ENCODE data around the gene PIWIL4. TPM values are rescaled to one million over a fixed set of nuclear protein-coding genes. Genes with fewer than 3 reads are reported as not detected.

Gene PIWIL4
- total and polyA plus RNA-seq, 4 experiments from 2014 or later, result 0.27 to 1.6 (median 1.3) TPM

DNA sequence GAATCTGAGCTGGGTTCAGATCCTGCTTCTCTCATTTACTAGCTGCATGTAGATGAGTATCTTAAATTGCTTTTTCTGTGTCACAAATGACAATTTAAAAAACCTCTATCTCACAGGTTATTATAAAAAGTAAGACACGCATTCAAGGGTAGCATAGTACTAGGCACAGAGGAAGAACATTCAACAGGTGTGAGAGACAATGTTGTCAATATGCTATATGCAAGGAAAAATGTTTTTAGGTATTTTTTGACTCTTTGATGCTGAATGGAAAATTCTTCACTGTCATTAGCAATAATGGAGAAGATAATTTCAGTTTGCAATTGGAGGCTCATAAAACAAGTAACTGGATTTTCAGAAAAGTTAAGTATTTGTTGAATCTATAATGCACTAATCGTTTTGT, 81.6 kb downstream of the PIWIL4 start:
- no peak overlapping the region for H3K4me3 Mint-ChIP-seq
- POLR2A ChIA-PET (ENCODE audit: partially characterized antibody), result no interaction called here
- intact Hi-C loops (cut with micrococcal nuclease), result no loop called here

GRCh38 chr11:94649254-94649653, 82.1 kb downstream of the PIWIL4 start:
- Mint-ChIP-seq H3K27ac (no peak overlapping the region), H3K36me3 (no peaks in the 10 kb centered on the region), H3K9me3 (no peaks in the 10 kb centered on the region), H3K27me3 (peaks cover 4 to 10% of the 10 kb centered on the region in 2 donors), H3K4me3 (no peak overlapping the region), H3K4me1 (no peaks in the 10 kb centered on the region)
- CTCF ChIA-PET (ENCODE audit: partially characterized antibody), result no interaction called here
- intact Hi-C loops (cut with micrococcal nuclease), result no loop called here
- no peak overlapping the region for H3K4me3 ChIP-seq (ENCODE audit: low read length in 2 of 2)
- no peak for DNase-seq
- H3K27me3 ChIP-seq (ENCODE audit: insufficient read depth, low read length), result no peaks in the 10 kb centered on the region
- no peak overlapping the region for H3K27ac ChIP-seq (ENCODE audit: low read depth, low read length)
- H3K9me3 ChIP-seq (ENCODE audit: control insufficient read depth in 1 of 2, low read length in 2 of 2), result no peaks in the 10 kb centered on the region
- POLR2A ChIA-PET (ENCODE audit: partially characterized antibody), result no interaction called here
- H3K4me1 ChIP-seq (ENCODE audit: insufficient read depth, low read length), result no peaks in the 10 kb centered on the region
- H3K36me3 ChIP-seq (ENCODE audit: insufficient read depth, low read length), result no peaks in the 10 kb centered on the region

More for the DNA sequence above, 81.6 kb downstream of the PIWIL4 start:
- H3K4me1 ChIP-seq (ENCODE audit: insufficient read depth, low read length), result no peaks in the 10 kb centered on the region
- no peak overlapping the region for H3K4me3 ChIP-seq (ENCODE audit: low read length in 2 of 2)
- peaks cover 4 to 10% of the 10 kb centered on the region in 2 donors for H3K27me3 Mint-ChIP-seq
- DNase-seq, result no peak
- H3K9me3 Mint-ChIP-seq, result no peaks in the 10 kb centered on the region
- H3K27me3 ChIP-seq (ENCODE audit: insufficient read depth, low read length), result no peaks in the 10 kb centered on the region
- CTCF ChIA-PET (ENCODE audit: partially characterized antibody), result no interaction called here
- no peaks in the 10 kb centered on the region for H3K4me1 Mint-ChIP-seq
- H3K36me3 ChIP-seq (ENCODE audit: insufficient read depth, low read length), result no peaks in the 10 kb centered on the region
- no peak overlapping the region for H3K27ac ChIP-seq (ENCODE audit: low read depth, low read length)
- H3K27ac Mint-ChIP-seq, result no peak overlapping the region
- H3K9me3 ChIP-seq (ENCODE audit: control insufficient read depth in 1 of 2, low read length in 2 of 2), result no peaks in the 10 kb centered on the region
- H3K36me3 Mint-ChIP-seq, result no peaks in the 10 kb centered on the region

- intact Hi-C loops (cut with micrococcal nuclease), result no loop called here
- no peak for DNase-seq
- H3K27ac Mint-ChIP-seq, result no peak overlapping the region
- H3K27me3 Mint-ChIP-seq, result peaks cover 4 to 10% of the 10 kb centered on the region in 2 donors
- Histone ChIP-seq H3K36me3 (ENCODE audit: insufficient read depth, low read length) (no peaks in the 10 kb centered on the region), H3K27ac (ENCODE audit: low read depth, low read length) (no peak overlapping the region), H3K4me1 (ENCODE audit: insufficient read depth, low read length) (no peaks in the 10 kb centered on the region), H3K4me3 (ENCODE audit: low read length in 2 of 2) (no peak overlapping the region), H3K27me3 (ENCODE audit: insufficient read depth, low read length) (no peaks in the 10 kb centered on the region), H3K9me3 (ENCODE audit: control insufficient read depth in 1 of 2, low read length in 2 of 2) (no peaks in the 10 kb centered on the region)
- no peaks in the 10 kb centered on the region for H3K4me1 Mint-ChIP-seq
- no peaks in the 10 kb centered on the region for H3K36me3 Mint-ChIP-seq
- ChIA-PET POLR2A (ENCODE audit: partially characterized antibody) (no interaction called here), CTCF (ENCODE audit: partially characterized antibody) (no interaction called here)
- no peaks in the 10 kb centered on the region for H3K9me3 Mint-ChIP-seq
- no peak overlapping the region for H3K4me3 Mint-ChIP-seq
Observed at GRCh38 chr11:94649964-94650623, 82.9 kb downstream of the PIWIL4 start.

DNA sequence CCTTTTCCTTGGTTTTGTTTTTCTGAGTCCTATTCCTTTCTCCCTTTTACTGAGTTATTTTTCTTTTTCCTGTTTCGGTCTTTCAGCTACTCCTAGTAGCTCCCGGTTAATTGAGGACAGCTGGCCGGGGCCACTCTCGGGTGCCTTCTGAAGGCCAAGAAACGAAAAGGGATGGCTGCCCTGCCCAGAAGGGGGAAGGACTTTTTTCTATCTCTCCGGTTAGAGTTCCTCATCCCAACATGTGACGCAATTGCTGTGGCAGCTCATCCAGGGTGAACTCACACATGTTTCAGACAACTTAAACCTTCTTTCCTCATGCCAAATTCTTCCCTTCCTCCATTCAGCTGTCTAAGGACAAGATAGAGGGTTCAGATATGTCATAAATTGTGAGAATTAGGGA, 83.6 kb downstream of the PIWIL4 start:
- no peak overlapping the region for H3K4me3 ChIP-seq (ENCODE audit: low read length in 2 of 2)
- POLR2A ChIA-PET (ENCODE audit: partially characterized antibody), result no interaction called here
- Mint-ChIP-seq H3K27me3 (peaks cover 4 to 7% of the 10 kb centered on the region in 2 donors), H3K4me1 (no peaks in the 10 kb centered on the region), H3K27ac (no peak overlapping the region), H3K36me3 (no peaks in the 10 kb centered on the region), H3K9me3 (no peaks in the 10 kb centered on the region), H3K4me3 (no peak overlapping the region)
- H3K27me3 ChIP-seq (ENCODE audit: insufficient read depth, low read length), result no peaks in the 10 kb centered on the region
- H3K4me1 ChIP-seq (ENCODE audit: insufficient read depth, low read length), result no peaks in the 10 kb centered on the region
- intact Hi-C loops (cut with micrococcal nuclease), result no loop called here
- DNase-seq, result no peak
- no peak overlapping the region for H3K27ac ChIP-seq (ENCODE audit: low read depth, low read length)
- CTCF ChIA-PET (ENCODE audit: partially characterized antibody), result no interaction called here
- H3K9me3 ChIP-seq (ENCODE audit: control insufficient read depth in 1 of 2, low read length in 2 of 2), result no peaks in the 10 kb centered on the region
- no peaks in the 10 kb centered on the region for H3K36me3 ChIP-seq (ENCODE audit: insufficient read depth, low read length)

DNA sequence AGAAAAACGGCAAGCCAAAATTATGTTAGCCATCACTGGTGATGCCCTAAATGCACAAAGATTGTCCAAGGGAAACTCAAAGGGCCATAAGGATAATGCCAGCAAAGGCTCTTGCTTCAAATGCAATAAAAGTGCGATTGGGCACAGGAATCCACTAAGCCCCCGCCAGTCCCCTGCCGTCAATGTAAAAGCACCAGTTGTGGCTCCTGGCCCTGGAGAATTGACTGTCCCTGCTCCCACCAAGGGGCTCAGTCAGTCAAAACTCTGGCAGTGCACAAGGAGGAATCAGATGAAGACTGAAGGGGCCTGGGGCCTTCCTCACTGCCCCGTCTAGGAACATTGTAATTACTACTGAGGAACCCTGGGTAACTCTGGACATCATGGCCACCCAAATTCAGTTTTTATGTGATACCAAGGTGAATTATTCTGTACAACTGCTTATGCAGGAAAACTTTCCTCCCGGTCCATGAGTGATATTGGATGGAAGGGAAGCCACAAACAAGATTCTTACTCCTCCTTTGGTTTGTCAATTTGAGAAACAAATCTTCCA, 85.6 kb downstream of the PIWIL4 start:
- Mint-ChIP-seq H3K27me3 (peaks cover 2 to 7% of the 10 kb centered on the region in 2 donors), H3K4me3 (no peak overlapping the region), H3K9me3 (no peaks in the 10 kb centered on the region), H3K4me1 (no peaks in the 10 kb centered on the region), H3K36me3 (no peaks in the 10 kb centered on the region), H3K27ac (no peak overlapping the region)
- ChIA-PET POLR2A (ENCODE audit: partially characterized antibody) (no interaction called here), CTCF (ENCODE audit: partially characterized antibody) (no interaction called here)
- H3K36me3 ChIP-seq (ENCODE audit: insufficient read depth, low read length), result no peaks in the 10 kb centered on the region
- no peak for DNase-seq
- no peaks in the 10 kb centered on the region for H3K9me3 ChIP-seq (ENCODE audit: control insufficient read depth in 1 of 2, low read length in 2 of 2)
- H3K27me3 ChIP-seq (ENCODE audit: insufficient read depth, low read length), result no peaks in the 10 kb centered on the region
- intact Hi-C loops (cut with micrococcal nuclease), result no loop called here
- no peak overlapping the region for H3K27ac ChIP-seq (ENCODE audit: low read depth, low read length)
- no peak overlapping the region for H3K4me3 ChIP-seq (ENCODE audit: low read length in 2 of 2)
- H3K4me1 ChIP-seq (ENCODE audit: insufficient read depth, low read length), result no peaks in the 10 kb centered on the region

DNA sequence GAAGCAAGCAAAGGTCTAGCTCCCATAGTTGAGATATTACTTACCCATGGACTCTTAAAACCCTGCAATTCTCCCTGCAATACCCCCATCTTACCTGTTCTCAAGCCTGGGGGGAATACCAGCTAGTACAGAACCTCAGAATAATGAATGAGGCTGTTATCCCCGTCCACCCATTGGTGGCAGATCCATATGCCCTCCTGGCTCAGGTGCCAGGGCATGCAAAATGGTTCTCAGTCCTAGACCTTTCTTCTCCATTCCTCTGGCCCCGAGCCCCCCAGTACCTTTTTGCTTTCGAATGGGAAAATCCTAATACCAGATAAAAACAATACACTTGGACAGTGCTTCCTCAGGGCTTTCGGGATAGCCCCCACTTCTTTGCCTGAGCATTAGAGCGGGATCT, 86.4 kb downstream of the PIWIL4 start:
- Mint-ChIP-seq H3K36me3 (no peaks in the 10 kb centered on the region), H3K4me3 (no peak overlapping the region), H3K27me3 (peaks cover 2 to 7% of the 10 kb centered on the region in 2 donors), H3K27ac (no peak overlapping the region), H3K4me1 (no peaks in the 10 kb centered on the region), H3K9me3 (no peaks in the 10 kb centered on the region)
- ChIA-PET POLR2A (ENCODE audit: partially characterized antibody) (no interaction called here), CTCF (ENCODE audit: partially characterized antibody) (no interaction called here)
- Histone ChIP-seq H3K27me3 (ENCODE audit: insufficient read depth, low read length) (no peaks in the 10 kb centered on the region), H3K27ac (ENCODE audit: low read depth, low read length) (no peak overlapping the region), H3K36me3 (ENCODE audit: insufficient read depth, low read length) (no peaks in the 10 kb centered on the region), H3K4me3 (ENCODE audit: low read length in 2 of 2) (no peak overlapping the region), H3K4me1 (ENCODE audit: insufficient read depth, low read length) (no peaks in the 10 kb centered on the region), H3K9me3 (ENCODE audit: control insufficient read depth in 1 of 2, low read length in 2 of 2) (no peaks in the 10 kb centered on the region)
- no peak for DNase-seq
- intact Hi-C loops (cut with micrococcal nuclease), result no loop called here

DNA sequence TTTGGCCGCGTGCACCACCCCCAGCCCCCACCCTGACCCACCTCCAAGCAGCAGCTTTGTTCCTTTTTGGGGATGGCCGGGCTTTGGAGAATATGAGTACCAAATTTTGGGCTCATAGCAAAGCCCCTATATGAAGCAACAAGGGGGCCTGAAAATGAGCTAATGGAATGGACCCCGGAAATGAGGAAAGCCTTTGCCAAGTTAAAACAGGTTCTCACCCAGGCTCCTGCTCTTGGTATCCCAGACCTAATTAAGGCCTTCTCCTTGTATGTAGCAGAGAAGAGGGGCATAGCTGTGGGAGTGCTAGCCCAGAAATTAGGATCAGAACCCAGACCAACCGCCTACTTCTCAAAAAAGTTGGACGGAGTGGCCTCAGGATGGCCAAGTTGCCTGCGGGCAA, 87.0 kb downstream of the PIWIL4 start:
- Mint-ChIP-seq H3K9me3 (no peaks in the 10 kb centered on the region), H3K27ac (no peak overlapping the region), H3K4me3 (no peak overlapping the region), H3K27me3 (peaks cover 2 to 9% of the 10 kb centered on the region in 2 donors), H3K4me1 (no peaks in the 10 kb centered on the region), H3K36me3 (no peaks in the 10 kb centered on the region)
- no peak overlapping the region for H3K27ac ChIP-seq (ENCODE audit: low read depth, low read length)
- no peaks in the 10 kb centered on the region for H3K4me1 ChIP-seq (ENCODE audit: insufficient read depth, low read length)
- DNase-seq, result no peak
- no peaks in the 10 kb centered on the region for H3K9me3 ChIP-seq (ENCODE audit: control insufficient read depth in 1 of 2, low read length in 2 of 2)
- H3K4me3 ChIP-seq (ENCODE audit: low read length in 2 of 2), result no peak overlapping the region
- intact Hi-C loops (cut with micrococcal nuclease), result no loop called here
- ChIA-PET CTCF (ENCODE audit: partially characterized antibody) (no interaction called here), POLR2A (ENCODE audit: partially characterized antibody) (no interaction called here)
- no peaks in the 10 kb centered on the region for H3K36me3 ChIP-seq (ENCODE audit: insufficient read depth, low read length)
- no peaks in the 10 kb centered on the region for H3K27me3 ChIP-seq (ENCODE audit: insufficient read depth, low read length)

All from CD4-positive, alpha-beta memory T cell (primary cell).